HepG2 (cell line): ENCODE data around the gene SF3A2. TPM values are rescaled to one million over a fixed set of nuclear protein-coding genes. Genes with fewer than 3 reads are reported as not detected.

Experiments used
- ATAC-seq: fragments of 200-7000 bp; cut with Tn5 transposase; 3 replicates; pipeline ENCODE4 v1.9.1; 2020; ENCODE audit warnings: mild to moderate bottlenecking, moderate library complexity
- BruUV-seq: library from RNA; stranded (reverse); fragments of 400-500 nt; replicated peaks from 2 replicates; lab custom pipeline; 2021; lab: Mats Ljungman, UMichigan
- CTCF ChIA-PET: fragments of 300-600 bp; formaldehyde crosslinking; extraction: SDS; loops from one replicate; lab custom pipeline; 2021; ENCODE audit warnings: low total read pairs, inconsistent platforms, low intra/inter-chr PET ratio; lab: Yijun Ruan, JAX
- POLR2A ChIA-PET: fragments of 350-600 bp; sonication (Branson Sonifier 250); formaldehyde crosslinking; loops from one replicate; lab custom pipeline; 2020; ENCODE audit warnings: antibody characterized with exemption, inconsistent platforms; lab: Yijun Ruan, JAX
- DNase-seq: peaks from one replicate; pipeline ENCODE4 v3.0.0-alpha.2; 2015; ENCODE audit warnings: low spot score
- FAIRE-seq: peaks from 3 replicates; lab custom pipeline; 2011; peaks lifted over from hg19 to GRCh38; lab: Jason Lieb, UNC
- H2AFZ ChIP-seq: one replicate; pipeline ENCODE4 v1.6.1; 2011; ENCODE audit warnings: low read length, inconsistent platforms
- H3K27ac ChIP-seq: fragments of 300-600 bp; 3 replicates; pipeline ENCODE4 v1.8.0; 2011; ENCODE audit warnings: mixed run types, mild to moderate bottlenecking, mixed read lengths, low read length, inconsistent platforms; ENCODE audit not compliant: insufficient read depth; ENCODE audit errors: extremely low read length
- H3K27me3 ChIP-seq, 2 experiments: fragments of 200-600 bp in 1 of 2; 2 replicates in 1 of 2; 3 replicates in 1 of 2; pipeline versions ENCODE4 v1.6.0 to v1.8.0; 2011; ENCODE audit warnings: low read length in 2 of 2, mild to moderate bottlenecking in 2 of 2, moderate library complexity in 2 of 2, inconsistent platforms in 1 of 2; ENCODE audit not compliant: insufficient read depth in 2 of 2, control insufficient read depth in 1 of 2
- H3K36me3 ChIP-seq, 2 experiments: fragments of 200-600 bp in 1 of 2; replicated peaks in 1 of 2; 2 replicates in 1 of 2; 3 replicates in 1 of 2; pipeline versions ENCODE4 v1.5.1 to v1.8.0; 2011; ENCODE audit warnings: low read length in 2 of 2, inconsistent platforms in 1 of 2; ENCODE audit not compliant: insufficient read depth in 2 of 2, control insufficient read depth in 1 of 2
- H3K4me1 ChIP-seq: 2 replicates; pipeline ENCODE4 v1.5.1; 2012; ENCODE audit warnings: low read length, inconsistent platforms; ENCODE audit not compliant: insufficient read depth
- H3K4me2 ChIP-seq: 2 replicates; pipeline ENCODE4 v1.6.0; 2011; ENCODE audit warnings: low read depth, low read length, inconsistent platforms
- H3K4me3 ChIP-seq, 3 experiments: fragments of 200-600 bp in 1 of 3; sonication (generic), shearing (Covaris generic) in 1 of 3; replicated peaks in 1 of 3; 2 replicates each; pipeline ENCODE4 v1.5.1; 2011 to 2016; ENCODE audit warnings: low read length in 3 of 3, inconsistent platforms in 2 of 3, low read depth in 2 of 3, mild to moderate bottlenecking in 2 of 3, control low read depth in 1 of 3, mixed read lengths in 1 of 3; ENCODE audit not compliant: insufficient read depth in 1 of 3
- H3K79me2 ChIP-seq: one replicate; pipeline ENCODE4 v1.6.1; 2011; ENCODE audit warnings: low read length, inconsistent platforms; ENCODE audit not compliant: insufficient read depth
- H3K9ac ChIP-seq: 2 replicates; pipeline ENCODE4 v1.6.0; 2011; ENCODE audit warnings: mild to moderate bottlenecking, low read depth, low read length, inconsistent platforms; ENCODE audit not compliant: insufficient read depth
- H3K9me3 ChIP-seq: 2 replicates; pipeline ENCODE4 v1.5.1; 2012; ENCODE audit warnings: mild to moderate bottlenecking, low read length
- H4K20me1 ChIP-seq: 2 replicates; pipeline ENCODE4 v1.6.0; 2011; ENCODE audit warnings: inconsistent platforms, mild to moderate bottlenecking, low read length, moderate library complexity; ENCODE audit not compliant: insufficient read depth
- AGO1 ChIP-seq: fragments of 200-400 bp; formaldehyde crosslinking; IDR thresholded peaks from 2 replicates; pipeline ENCODE4 v1.6.1; 2017; ENCODE audit warnings: mild to moderate bottlenecking, low read depth, low read length, moderate library complexity; ENCODE audit not compliant: poor library complexity, severe bottlenecking
- AGO2 ChIP-seq: fragments of 200-400 bp; formaldehyde crosslinking; optimal IDR thresholded peaks from 2 replicates; pipeline ENCODE3; 2017; ENCODE audit warnings: mild to moderate bottlenecking, low read depth, low read length, moderate library complexity
- PAF1 ChIP-seq: IDR thresholded peaks from 2 replicates; pipeline ENCODE4 v1.6.1; 2016; ENCODE audit warnings: missing genetic modification reagents, missing compliant biosample characterization
- PCBP1 ChIP-seq: fragments of 200-400 bp; formaldehyde crosslinking; IDR thresholded peaks from 2 replicates; pipeline ENCODE4 v1.6.1; 2017; ENCODE audit warnings: mild to moderate bottlenecking, low read depth, low read length, borderline replicate concordance
- POLR2A ChIP-seq, 2 experiments: IDR thresholded peaks; 2 replicates each; pipeline ENCODE4 v1.6.1; 2011; ENCODE audit warnings: low read depth in 2 of 2, low read length in 2 of 2, mild to moderate bottlenecking in 1 of 2, moderate library complexity in 1 of 2; ENCODE audit not compliant: insufficient read depth in 1 of 2
- RBM22 ChIP-seq: fragments of 200-400 bp; formaldehyde crosslinking; optimal IDR thresholded peaks from 2 replicates; pipeline ENCODE3; 2017; ENCODE audit warnings: mild to moderate bottlenecking, low read length, moderate library complexity
- ZBTB33 ChIP-seq: sonication (generic); formaldehyde crosslinking; IDR thresholded peaks from 2 replicates; pipeline ENCODE4 v1.4.0; 2020; ENCODE audit warnings: missing genetic modification reagents
- ZNF318 ChIP-seq: sonication (generic); formaldehyde crosslinking; IDR thresholded peaks from 2 replicates; pipeline ENCODE4 v1.4.0; 2020; ENCODE audit warnings: mild to moderate bottlenecking, missing genetic modification reagents
- ZNF552 ChIP-seq: sonication (generic); formaldehyde crosslinking; IDR thresholded peaks from 2 replicates; pipeline ENCODE4 v1.9.0; 2022; ENCODE audit warnings: missing genetic modification reagents, mild to moderate bottlenecking, borderline replicate concordance
- WGBS: methylation state at CpG from one replicate; pipeline ENCODE4 v1.1.6; 2017; ENCODE audit warnings: low lambda C conversion rate; 5-methylcytosine and 5-hydroxymethylcytosine counted together
- in situ Hi-C: cut with HindIII; loops from 2 replicates; pipeline ENCODE4 v1.10.0; 2017; ENCODE audit warnings: low pct_unique_long_range_greater_than_20kb; ENCODE audit not compliant: extremely low pct_ligation_motif_present
- intact Hi-C: fragments of 100-400 bp; cut with micrococcal nuclease; formaldehyde crosslinking; loops from one replicate; pipeline ENCODE4 v1.10.0; 2022; ENCODE audit not compliant: unreplicated experiment
- polyA plus RNA-seq, 8 experiments: library from polyadenylated mRNA; depleted of rRNA in 3 of 8; stranded (reverse) in 7 of 8; unstranded in 1 of 8; fragments of >200 nt; fragmentation: Illumina TruSeq in 4 of 8; extraction: Trizol in 4 of 8; gene quantifications; 2 replicates each; pipeline versions ENCODE4 v1.2.1 to v1.2.3, GENCODE V29; 2011 to 2016; ENCODE audit warnings: low read depth in 4 of 8, missing spikeins in 1 of 8, mixed read lengths in 1 of 8; ENCODE audit not compliant: insufficient read depth in 1 of 8
- total RNA-seq, 5 experiments: library from RNA; depleted of rRNA; stranded (reverse); fragments of >200 nt; fragmentation: Illumina TruSeq; extraction: Trizol; gene quantifications; 2 replicates each; pipeline ENCODE4 v1.2.3, GENCODE V29; 2016; ENCODE audit warnings: low read depth in 1 of 5

The SF3A2 gene
- total and polyA plus RNA-seq, 2 of the 13 experiments (the other 11 are each of a cell fraction or from before 2014, with no cell fraction given): 8.6 to 8.8 TPM

- POLR2A ChIA-PET: interaction anchor here (1.0 kb wide), 1 partner anchor 17 kb away, joined by 3 read pairs; no protein-coding TSS in a partner anchor
- no peak for FAIRE-seq
- BruUV-seq: no TSS peak
- 98% methylated on average over 24 of the region's 45 CpGs for WGBS
- no peak overlapping the region for H3K27ac ChIP-seq
- intact Hi-C loops (loop anchor here (10.0 kb wide), 2 partner anchors 75 to 85 kb away; partner anchors contain the start of gene AP3D1), in situ Hi-C loops (loop anchor here (10.0 kb wide), 1 partner anchor 85 kb away; no protein-coding TSS in a partner anchor)
- CTCF ChIA-PET: no interaction called here
- no peaks in the 10 kb centered on the region for H3K9me3 ChIP-seq
- H3K9ac ChIP-seq: no peak overlapping the region
- H3K79me2 ChIP-seq: no peaks in the 10 kb centered on the region
- no peaks in the 10 kb centered on the region for H3K27me3 ChIP-seq
- H2AFZ ChIP-seq: no peak overlapping the region
- H3K4me3 ChIP-seq: no peak overlapping the region
- TF ChIP-seq ZNF552 (CRISPR knock-in tag) (no peak), RBM22 (peak; percentile 32), AGO1 (peak; percentile 24), POLR2A (IDR thresholded peaks at IDR 0.05; ENCODE audit: insufficient read depth in 1 of 2, low read depth in 2 of 2, low read length in 2 of 2) (peak in 1 of 2 experiments; percentile 24; a peak in 1 of 4 replicates), AGO2 (peak; percentile 77), PAF1 (0 out of 2 replicates have a peak, but pooled peaks have one; percentile 35), PCBP1 (no peak), ZNF318 (CRISPR knock-in tag) (no peak), ZBTB33 (CRISPR knock-in tag) (peak; percentile 29; the same call in 1 of the 2 replicates)
- TF ChIP-seq, all 625 proteins: peak for 6
- Histone ChIP-seq H3K4me2 (no peak overlapping the region), H4K20me1 (0 out of 2 replicates have a peak, but pooled peaks cover 3% of the 10 kb centered on the region), H3K36me3 (peaks cover 34 to 52% of the 10 kb centered on the region in 2 experiments; a peak in 4 of 5 replicates), H3K4me1 (peaks cover 19% of the 10 kb centered on the region)
- no peak for DNase-seq
- no peak for ATAC-seq
Measured at GRCh38 chr19:2229103-2230032, 7.3 kb upstream of the SF3A2 start.
